Ramos (cell line): Measurements from ENCODE around the gene MAML2.

Source experiments
- in situ Hi-C: fragments of 300-500 bp; cut with MboI; formaldehyde crosslinking; loops from one replicate; pipeline ENCODE4 v1.14.3; 2022; ENCODE audit warnings: low sequenced_read_pairs; ENCODE audit not compliant: unreplicated experiment

MAML2 gene

GRCh38 chr11:96319898-96320656 lies 22.9 kb downstream of the MAML2 start:
- in situ Hi-C loops = no loop called here

- in situ Hi-C loops = no loop called here
Measured at GRCh38 chr11:96318850-96319249, 24.1 kb downstream of the MAML2 start.

DNA sequence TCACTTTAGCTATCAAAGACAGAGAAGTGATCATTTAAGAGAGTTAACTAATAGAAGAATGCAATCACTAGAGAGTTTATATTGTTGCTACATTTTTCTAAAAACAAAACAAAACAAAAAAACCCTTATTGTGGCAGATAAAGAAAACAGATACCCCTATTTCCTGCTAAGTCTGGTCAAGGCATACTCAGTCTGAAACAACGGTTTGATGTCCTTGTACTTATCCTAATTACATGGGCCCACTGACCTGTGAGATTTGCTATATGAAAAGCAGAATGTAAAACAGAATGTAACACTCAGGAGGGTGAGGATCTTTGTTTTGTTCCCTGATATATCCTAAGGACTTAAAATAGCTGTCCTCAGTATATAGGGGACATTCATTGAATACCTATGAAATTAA lies 24.6 kb downstream of the MAML2 start:
- in situ Hi-C loops = no loop called here

DNA sequence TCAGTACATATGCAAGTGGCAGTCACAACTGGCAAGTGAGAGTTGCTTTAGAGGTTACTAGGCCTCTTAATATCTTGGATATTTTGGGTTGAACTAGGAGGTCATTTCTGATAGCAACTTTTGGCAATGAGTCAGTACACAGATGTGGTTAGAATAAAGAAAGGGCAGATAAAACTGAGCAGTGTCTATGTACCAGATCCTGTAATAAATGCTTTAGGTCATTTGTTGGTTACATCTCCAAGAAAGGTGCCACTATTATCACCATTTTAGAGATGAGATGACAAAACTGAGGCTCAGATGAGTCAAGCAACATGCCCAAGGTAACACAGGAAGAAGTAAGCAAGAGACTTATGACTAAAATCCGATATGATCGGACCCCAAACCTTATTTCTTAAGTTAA lies 25.0 kb downstream of the MAML2 start:
- in situ Hi-C loops = no loop called here

- in situ Hi-C loops = no loop called here
Measured at GRCh38 chr11:96317571-96317970, 25.4 kb downstream of the MAML2 start.

GRCh38 chr11:96316869-96317268 lies 26.1 kb downstream of the MAML2 start:
- in situ Hi-C loops = no loop called here

- in situ Hi-C loops = no loop called here
Measured at GRCh38 chr11:96315476-96315875, 27.5 kb downstream of the MAML2 start.

DNA sequence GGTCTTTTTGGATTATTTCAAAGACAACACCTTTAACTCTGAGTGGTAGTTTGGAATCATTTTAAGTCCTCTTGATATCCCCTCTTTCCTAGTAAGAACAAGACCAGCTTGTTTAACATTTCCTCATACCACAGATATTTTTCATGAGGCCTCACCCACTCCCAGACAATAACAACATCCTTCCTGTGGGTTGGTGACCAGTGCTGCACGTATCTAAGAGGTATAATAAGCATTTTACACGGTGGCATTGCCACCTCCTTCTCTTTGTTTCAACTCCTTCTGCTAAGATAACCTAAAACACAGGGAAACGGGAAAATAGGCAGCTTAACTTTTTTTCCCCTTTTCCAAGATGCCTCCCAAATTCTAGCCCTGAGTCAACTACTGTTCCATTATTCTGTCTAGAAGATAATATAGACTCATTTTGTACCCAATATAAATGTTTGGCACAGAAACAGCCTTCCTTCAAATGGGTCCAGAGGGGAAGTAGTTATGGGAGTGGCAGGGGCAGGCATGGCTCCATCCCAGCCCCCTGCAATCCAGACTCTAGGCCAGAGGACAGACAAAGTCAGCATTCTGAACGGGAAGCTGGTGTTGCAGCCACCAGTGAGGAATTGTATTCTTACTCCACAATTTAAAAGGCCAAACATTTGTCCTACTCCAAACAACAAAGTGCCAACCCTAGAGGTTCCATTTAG lies 28.5 kb downstream of the MAML2 start:
- in situ Hi-C loops = no loop called here

DNA sequence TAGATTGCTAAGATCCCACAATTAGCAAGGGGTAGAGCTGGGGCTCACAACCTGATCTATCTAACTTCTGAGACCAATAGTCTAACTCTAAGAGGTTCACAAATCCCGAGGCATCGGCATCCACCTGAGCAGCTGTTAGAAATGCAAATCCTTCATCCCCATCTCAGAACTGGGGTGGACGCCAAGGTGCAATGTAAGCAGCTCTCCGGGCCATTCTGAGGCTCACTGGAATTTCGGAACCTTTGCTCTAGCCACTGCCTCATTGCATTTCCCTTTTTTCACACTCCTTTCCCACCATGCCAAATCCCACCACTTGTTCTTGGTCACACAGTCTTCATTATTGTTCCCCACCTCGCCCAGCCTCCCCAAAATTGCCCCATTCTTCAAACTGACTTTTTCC lies 29.8 kb downstream of the MAML2 start:
- in situ Hi-C loops = no loop called here

DNA sequence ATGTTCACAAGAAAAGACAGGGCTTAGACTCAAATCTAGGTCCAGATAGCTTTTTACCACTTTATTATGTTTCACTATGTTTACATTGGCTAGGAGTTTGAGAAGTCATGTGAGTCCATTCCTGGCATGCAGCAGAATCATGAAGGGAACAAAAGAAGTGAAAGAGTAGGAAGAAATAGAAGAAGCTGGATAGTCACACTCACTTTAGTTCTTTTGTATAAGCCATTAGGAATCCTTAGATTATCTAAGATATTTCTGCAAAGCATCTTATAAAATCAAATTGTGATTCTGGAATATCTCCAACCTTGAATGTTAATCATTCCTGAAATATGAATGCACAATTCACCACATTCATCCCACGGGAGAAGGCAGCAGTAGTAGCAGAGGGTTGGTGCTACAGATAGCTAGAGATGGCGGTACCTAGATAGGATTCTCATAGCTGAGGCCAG lies 31.9 kb downstream of the MAML2 start:
- in situ Hi-C loops = no loop called here

DNA sequence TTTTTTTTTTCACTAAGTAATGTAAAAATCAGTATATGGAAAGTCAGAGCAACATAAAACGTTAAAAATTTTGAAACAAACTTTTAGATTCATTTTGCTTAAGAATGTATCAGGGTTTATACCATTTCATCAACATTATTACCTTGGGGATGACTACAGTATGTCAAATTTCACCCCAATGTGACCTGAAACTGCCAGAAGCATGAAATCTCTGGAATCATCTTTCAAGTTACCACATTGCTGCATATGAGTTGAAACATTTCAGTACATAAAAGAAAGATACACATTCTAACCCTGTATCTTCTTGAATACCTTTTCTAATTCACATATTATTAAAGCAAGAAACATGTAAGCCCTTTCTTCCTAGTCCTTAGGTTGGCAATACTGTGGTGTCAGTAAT lies 32.8 kb downstream of the MAML2 start:
- in situ Hi-C loops = no loop called here

GRCh38 chr11:96309643-96310017 lies 33.4 kb downstream of the MAML2 start:
- in situ Hi-C loops = no loop called here

DNA sequence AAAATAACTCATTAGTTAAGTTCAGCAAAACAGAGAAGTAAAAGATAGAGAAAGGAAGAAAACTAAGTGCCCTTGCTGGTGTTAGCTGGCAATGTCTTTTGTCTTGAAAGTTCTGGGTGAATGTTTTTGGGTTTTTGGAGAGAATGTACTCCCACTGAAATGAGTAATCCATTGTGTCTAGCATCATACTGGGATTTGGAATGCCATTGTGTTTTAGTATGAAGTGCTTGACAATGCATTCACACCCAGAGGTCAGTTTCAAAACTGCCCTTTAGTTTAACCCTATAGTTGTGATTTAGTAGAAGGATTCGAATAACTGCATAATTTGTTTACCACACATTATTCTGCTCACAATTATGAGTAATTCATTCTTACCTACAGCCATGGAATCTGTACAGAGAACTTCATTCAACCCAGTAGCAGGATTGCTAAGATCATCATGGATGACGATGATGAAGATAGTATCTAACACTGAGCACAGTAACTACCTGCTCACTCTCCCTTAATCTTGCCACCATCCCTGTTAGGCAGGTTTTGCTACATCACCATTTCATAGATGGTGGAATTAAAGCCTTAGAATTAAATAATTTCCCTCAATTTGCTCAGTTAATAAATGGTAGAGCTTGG lies 33.9 kb downstream of the MAML2 start:
- in situ Hi-C loops = no loop called here

- in situ Hi-C loops = no loop called here
Measured at GRCh38 chr11:96307776-96308140, 35.2 kb downstream of the MAML2 start.

- in situ Hi-C loops = no loop called here
Measured at GRCh38 chr11:96306933-96307775, 35.8 kb downstream of the MAML2 start.

DNA sequence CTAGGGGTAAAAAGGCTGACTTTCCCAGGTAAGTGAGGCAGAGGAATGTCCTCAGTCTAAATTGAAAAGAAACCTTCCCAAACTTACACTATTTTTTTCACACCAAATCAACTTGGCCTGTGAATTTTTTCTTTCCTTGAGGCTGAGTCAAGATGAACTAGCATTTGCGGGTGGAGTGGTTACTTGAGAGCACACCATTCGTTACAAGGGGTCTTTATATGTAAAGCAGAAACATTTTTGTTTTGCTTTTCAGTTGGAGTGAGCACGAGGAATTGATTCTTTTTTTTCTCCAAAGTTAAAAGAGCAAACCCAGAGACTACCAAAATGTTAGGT lies 36.4 kb downstream of the MAML2 start:
- in situ Hi-C loops = no loop called here

DNA sequence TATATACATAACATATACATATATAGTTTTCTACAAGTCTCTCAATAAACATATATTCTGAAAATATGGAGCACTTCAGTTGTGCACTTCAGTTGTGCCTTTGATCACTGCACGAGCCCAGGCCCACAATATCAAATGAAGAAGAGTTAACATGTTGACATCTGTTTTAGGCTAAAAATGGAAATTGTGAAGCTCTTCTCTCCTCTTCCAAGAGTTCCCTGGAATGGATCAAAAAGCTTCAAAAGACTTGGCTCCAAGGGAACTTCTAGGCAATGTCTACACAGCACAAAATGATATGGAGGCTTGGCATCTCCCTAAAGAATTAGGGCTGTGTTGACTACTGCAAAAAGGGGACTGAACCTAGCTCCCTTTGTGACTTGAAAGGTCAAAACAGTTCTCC lies 36.9 kb downstream of the MAML2 start:
- in situ Hi-C loops = no loop called here

DNA sequence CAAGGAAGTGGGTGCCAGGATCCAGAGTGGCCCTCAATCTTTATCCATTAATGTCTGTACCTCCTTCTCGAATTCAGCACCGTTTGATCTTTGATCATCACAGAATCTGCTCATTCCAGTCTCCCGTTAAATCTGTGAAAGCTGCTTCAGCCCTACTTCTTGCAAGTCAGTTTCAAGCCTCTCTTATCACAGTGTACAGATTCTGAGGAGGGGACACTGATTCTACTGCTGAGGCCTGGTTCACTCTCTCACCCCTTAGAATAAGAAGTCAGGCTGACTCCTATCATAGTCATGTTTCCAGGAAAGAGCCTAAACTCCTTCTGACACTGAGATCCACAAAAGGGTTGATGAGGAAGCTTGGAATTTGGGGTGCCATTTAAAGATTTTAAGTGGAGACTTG lies 39.0 kb downstream of the MAML2 start:
- in situ Hi-C loops = no loop called here

- in situ Hi-C loops = no loop called here
Measured at GRCh38 chr11:96303064-96303463, 39.9 kb downstream of the MAML2 start.

GRCh38 chr11:96301818-96302217 lies 41.2 kb downstream of the MAML2 start:
- in situ Hi-C loops = no loop called here
